Gastroesophageal sphincter (tissue), 4 donors: Measurements from ENCODE around the gene PIP4K2A. TPM values are rescaled to one million over a fixed set of nuclear protein-coding genes. Genes with fewer than 3 reads are reported as not detected.
A peak's percentile ranks its signal among the peaks of the same experiment; 100 is the strongest.

Source experiments
- ATAC-seq: fragments of 150-250 bp; one replicate; pipeline ENCODE4 v1.9.1; 2016; ENCODE audit warnings: mild to moderate bottlenecking, moderate library complexity
- H3K27ac ChIP-seq, 4 donors: fragments of 200-600 bp; sonication (generic) in 3 of 4; 1 replicate in 3 of 4; 2 replicates in 1 of 4; pipeline ENCODE4 v1.5.1; 2016 to 2019
- H3K27me3 ChIP-seq: fragments of 200-600 bp; sonication (generic); one replicate; pipeline ENCODE4 v1.5.1; 2019
- H3K36me3 ChIP-seq, 2 donors: fragments of 200-600 bp; sonication (generic); one replicate each; pipeline ENCODE4 v1.5.1; 2019; ENCODE audit warnings: control low read depth in 1 of 2
- H3K4me1 ChIP-seq, 3 donors: fragments of 200-600 bp; sonication (generic); 1 replicate in 2 of 3; 2 replicates in 1 of 3; pipeline ENCODE4 v1.5.1; 2016 to 2019; ENCODE audit warnings: control low read depth in 2 of 3
- H3K4me3 ChIP-seq, 2 donors: fragments of 200-600 bp; sonication (generic); one replicate each; pipeline ENCODE4 v1.5.1; 2019; ENCODE audit warnings: mild to moderate bottlenecking in 1 of 2, moderate library complexity in 1 of 2
- H3K9me3 ChIP-seq, 3 donors: fragments of 200-600 bp; sonication (generic); one replicate each; pipeline ENCODE4 v1.5.1; 2017 to 2019; ENCODE audit warnings: control low read depth in 2 of 3
- CTCF ChIP-seq, 4 experiments: fragments of 200-600 bp in 2 of 4; fragments of 450-650 bp in 2 of 4; sonication (generic) in 1 of 4; IDR thresholded peaks; one replicate each; pipeline ENCODE4 v1.5.1; 2017 to 2019; ENCODE audit warnings: antibody characterized with exemption in 4 of 4, mild to moderate bottlenecking in 2 of 4, moderate library complexity in 2 of 4
- EP300 ChIP-seq: sonication (generic); formaldehyde crosslinking; IDR thresholded peaks from one replicate; pipeline ENCODE4 v1.6.1; 2017; ENCODE audit warnings: antibody characterized with exemption, mild to moderate bottlenecking
- POLR2A ChIP-seq, 2 donors: fragments of 450-650 bp; IDR thresholded peaks; one replicate each; pipeline ENCODE4 v1.6.1; 2017; ENCODE audit warnings: antibody characterized with exemption in 2 of 2, mild to moderate bottlenecking in 2 of 2, moderate library complexity in 1 of 2
- POLR2AphosphoS5 ChIP-seq: sonication (generic); formaldehyde crosslinking; IDR thresholded peaks from one replicate; pipeline ENCODE4 v1.6.1; 2017; ENCODE audit warnings: antibody characterized with exemption
- WGBS, 2 donors: methylation state at CpG; one replicate each; pipeline ENCODE4 v1.1.5; 2018; ENCODE audit warnings: low coverage in 1 of 2; 5-methylcytosine and 5-hydroxymethylcytosine counted together
- total RNA-seq, 4 donors: library from RNA; depleted of rRNA; stranded (reverse); fragments of >200 nt; gene quantifications; one replicate each; pipeline ENCODE4 v1.1.0, GENCODE V29; 2016

The PIP4K2A gene
- total RNA-seq, 4 donors from 2014 or later = 30.4 to 57.2 (median 51.3) TPM

- Histone ChIP-seq H3K9me3 (no peaks in the 10 kb centered on the region), H3K36me3 (peaks cover 0 to 26% of the 10 kb centered on the region in 2 donors), H3K4me1 (peaks cover 0 to 29% (median 4%) of the 10 kb centered on the region in 3 donors), H3K27ac (no peak overlapping the region), H3K27me3 (no peaks in the 10 kb centered on the region), H3K4me3 (no peak overlapping the region)
- WGBS, 2 donors = 77 to 84% methylated on average over 2 to 5 of the region's 5 CpGs
- no peak for ATAC-seq
- TF ChIP-seq POLR2A (IDR thresholded peaks at IDR 0.05) (no peak), POLR2AphosphoS5 (peak; percentile 78)
Measured at GRCh38 chr10:22552888-22553378, 161.4 kb downstream of the PIP4K2A start.

GRCh38 chr10:22551681-22552365, 162.6 kb downstream of the PIP4K2A start:
- no peak for ATAC-seq
- TF ChIP-seq POLR2AphosphoS5 (no peak), EP300 (no peak), CTCF (IDR thresholded peaks at IDR 0.05) (no peak), POLR2A (IDR thresholded peaks at IDR 0.05) (no peak)
- Histone ChIP-seq H3K27ac (no peak overlapping the region), H3K27me3 (no peaks in the 10 kb centered on the region), H3K9me3 (no peaks in the 10 kb centered on the region), H3K4me1 (peaks cover 0 to 29% (median 4%) of the 10 kb centered on the region in 3 donors), H3K4me3 (no peak overlapping the region), H3K36me3 (peaks cover 0 to 37% of the 10 kb centered on the region in 2 donors)
- WGBS, 2 donors = 87 to 96% methylated on average over 7 of the region's 7 CpGs

GRCh38 chr10:22550732-22551131, 163.6 kb downstream of the PIP4K2A start:
- no peaks in the 10 kb centered on the region for H3K9me3 ChIP-seq
- no peak overlapping the region for H3K4me3 ChIP-seq
- TF ChIP-seq POLR2A (IDR thresholded peaks at IDR 0.05) = no peak
- no peak for TF ChIP-seq POLR2AphosphoS5
- peak in 2 of 4 experiments; percentile 17 to 56 for TF ChIP-seq CTCF (IDR thresholded peaks at IDR 0.05)
- no peak for TF ChIP-seq EP300
- H3K4me1 ChIP-seq = peaks cover 0 to 29% (median 4%) of the 10 kb centered on the region in 3 donors
- no peaks in the 10 kb centered on the region for H3K27me3 ChIP-seq
- WGBS, 2 donors = 63 to 100% methylated on average over 1 to 4 of the region's 6 CpGs
- ATAC-seq = no peak
- H3K27ac ChIP-seq = no peak overlapping the region
- H3K36me3 ChIP-seq = peaks cover 0 to 47% of the 10 kb centered on the region in 2 donors

GRCh38 chr10:22548344-22548743, 166.0 kb downstream of the PIP4K2A start:
- WGBS, 2 donors = 69 to 100% methylated on average over 1 of the region's 1 CpG

GRCh38 chr10:22545643-22546042, 168.7 kb downstream of the PIP4K2A start:
- TF ChIP-seq EP300 (no peak), POLR2AphosphoS5 (no peak), CTCF (IDR thresholded peaks at IDR 0.05) (no peak), POLR2A (IDR thresholded peaks at IDR 0.05) (no peak)
- H3K27ac ChIP-seq = no peak overlapping the region
- no peak for ATAC-seq
- H3K36me3 ChIP-seq = peaks cover 0 to 96% of the 10 kb centered on the region in 2 donors
- H3K4me3 ChIP-seq = no peak overlapping the region
- no peaks in the 10 kb centered on the region for H3K27me3 ChIP-seq
- H3K9me3 ChIP-seq = no peaks in the 10 kb centered on the region
- 80 to 100% methylated on average over 1 of the region's 1 CpG for WGBS, 2 donors
- no peaks in the 10 kb centered on the region for H3K4me1 ChIP-seq

More at GRCh38 chr10:22548344-22548743, 166.0 kb downstream of the PIP4K2A start:
- peaks cover 0 to 71% of the 10 kb centered on the region in 2 donors for H3K36me3 ChIP-seq
- no peaks in the 10 kb centered on the region for H3K27me3 ChIP-seq
- H3K27ac ChIP-seq = no peak overlapping the region
- no peak overlapping the region for H3K4me3 ChIP-seq
- H3K4me1 ChIP-seq = peaks cover 0 to 10% (median 0%) of the 10 kb centered on the region in 3 donors
- ATAC-seq = no peak
- TF ChIP-seq POLR2AphosphoS5 (no peak), EP300 (no peak), POLR2A (IDR thresholded peaks at IDR 0.05) (no peak)
- H3K9me3 ChIP-seq = no peaks in the 10 kb centered on the region
